WTC11 (cell line): ENCODE results near the gene CCDC85A.

Source experiments
- CTCF ChIP-seq: fragments of 200-600 bp; IDR thresholded peaks from 2 replicates; pipeline ENCODE4 v1.8.0; 2022; ENCODE audit warnings: antibody characterized with exemption
- TCF7 ChIP-seq: sonication (generic); formaldehyde crosslinking; IDR thresholded peaks from 2 replicates; pipeline ENCODE4 v1.8.0; 2022; ENCODE audit warnings: mild to moderate bottlenecking, low read depth, missing genetic modification reagents, moderate library complexity

- TF ChIP-seq TCF7 (CRISPR knock-in tag) (no peak), CTCF (no peak)
Observed at GRCh38 chr2:56185101-56185581, 1.4 kb downstream of the CCDC85A start.
